Measurements from ENCODE around the gene ZNF439.
A peak's percentile ranks its signal among the peaks of the same experiment; 100 is the strongest.
"Not testable (repeated sequence)": the region's sequence is repeated elsewhere in the genome, so short reads cannot be mapped to it uniquely, and the experiment has no call there.

The ZNF439 gene

DNA sequence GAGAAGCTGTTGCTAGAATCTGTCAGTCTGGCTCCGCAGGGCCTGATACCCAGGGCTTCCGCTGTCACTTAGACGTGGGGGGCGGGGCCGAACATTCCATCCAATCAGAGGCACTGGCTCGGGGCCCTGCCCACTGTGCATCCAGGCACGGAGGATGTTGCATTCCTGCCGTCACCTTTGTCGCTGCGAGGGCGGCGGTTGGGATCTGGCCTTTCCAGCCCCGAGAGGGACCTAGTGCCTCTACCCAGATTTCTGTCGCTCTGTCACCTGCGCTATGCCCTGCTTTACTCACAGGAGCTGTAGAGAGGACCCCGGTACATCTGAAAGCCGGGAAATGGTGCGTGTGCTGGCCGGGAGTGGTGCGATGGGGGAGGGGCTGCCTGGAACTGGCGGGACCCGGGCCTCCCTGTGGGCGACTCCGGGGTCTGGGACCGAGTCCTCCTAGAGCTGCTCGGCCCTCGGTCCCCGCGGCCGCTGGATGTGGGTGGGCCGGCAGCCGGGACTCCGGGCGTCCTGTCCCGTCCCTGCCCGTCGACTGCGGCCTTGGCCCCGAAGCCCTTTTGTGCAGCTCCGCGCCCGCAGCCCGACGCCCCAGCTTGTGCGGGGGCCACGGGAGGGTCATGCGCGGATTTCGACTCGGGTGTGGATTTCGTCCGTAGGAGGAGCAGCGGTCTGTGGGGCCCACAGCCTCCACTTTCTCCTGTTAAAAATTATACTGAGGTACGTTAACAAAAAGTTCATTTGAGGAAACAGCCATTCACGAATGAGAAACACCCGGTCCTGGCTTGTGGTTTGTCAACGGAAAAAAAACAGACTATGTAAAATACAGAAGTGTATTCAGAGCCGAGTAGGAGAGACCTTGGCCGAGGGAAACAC is at the start of gene ZNF439:
ZNF439 (plus strand) TSS at position 133 of the 876 bp plus-strand sequence; CDS start at position 275, 142 bp downstream.
- Histone ChIP-seq H3K9me3 (peaks cover 35% of the 10 kb centered on the region), H3K36me3 (peaks cover 37% of the 10 kb centered on the region), H3K9ac (peak within 1 kb of the TSS; percentile 87), H3K4me1 (peaks cover 26% of the 10 kb centered on the region), H3K27ac (peak within 1 kb of the TSS; percentile 93), H3K4me3 (peak within 1 kb of the TSS; percentile 81), H4K20me1 (peaks cover 23% of the 10 kb centered on the region), H3K4me2 (peak within 1 kb of the TSS; percentile 91), H3K27me3 (no peaks in the 10 kb centered on the region)
- no peak for TF ChIP-seq Cebpa-rat (IDR thresholded peaks at IDR 0.05)

DNA sequence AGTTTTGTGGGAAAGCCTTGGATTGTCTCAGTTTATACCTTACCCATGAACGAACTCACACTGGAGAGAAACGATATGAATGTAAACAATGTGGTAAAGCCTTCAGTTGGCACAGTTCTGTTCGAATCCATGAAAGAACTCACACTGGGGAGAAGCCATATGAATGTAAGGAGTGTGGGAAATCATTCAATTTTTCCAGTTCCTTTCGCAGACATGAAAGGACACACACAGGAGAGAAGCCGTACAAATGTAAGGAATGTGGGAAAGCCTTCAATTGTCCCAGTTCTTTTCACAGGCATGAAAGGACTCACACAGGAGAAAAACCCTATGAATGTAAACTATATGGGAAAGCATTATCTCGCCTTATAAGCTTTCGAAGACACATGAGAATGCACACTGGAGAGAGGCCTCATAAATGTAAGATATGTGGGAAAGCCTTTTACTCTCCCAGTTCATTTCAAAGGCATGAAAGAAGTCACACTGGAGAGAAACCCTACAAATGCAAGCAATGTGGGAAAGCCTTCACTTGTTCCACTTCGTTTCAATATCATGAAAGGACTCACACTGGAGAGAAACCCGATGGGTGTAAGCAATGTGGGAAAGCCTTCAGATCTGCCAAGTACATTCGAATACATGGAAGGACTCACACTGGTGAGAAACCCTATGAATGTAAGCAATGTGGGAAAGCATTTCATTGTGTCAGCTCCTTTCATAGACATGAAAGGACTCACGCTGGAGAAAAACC is 42.0 kb upstream of the ZNF439 start:
- H3K4me1 ChIP-seq = no peaks in the 10 kb centered on the region
- H3K27me3 ChIP-seq = no peaks in the 10 kb centered on the region
- peaks cover 92% of the 10 kb centered on the region for H3K36me3 ChIP-seq
- no peaks in the 10 kb centered on the region for H4K20me1 ChIP-seq
- no peak overlapping the region for H3K27ac ChIP-seq
- peaks cover 91% of the 10 kb centered on the region for H3K9me3 ChIP-seq
- TF ChIP-seq Cebpa-rat (IDR thresholded peaks at IDR 0.05) = no peak
- H3K4me3 ChIP-seq = peak overlapping the region; percentile 26; the same call in 1 of the 2 replicates
- no peak overlapping the region for H3K4me2 ChIP-seq
- no peak overlapping the region for H3K9ac ChIP-seq

DNA sequence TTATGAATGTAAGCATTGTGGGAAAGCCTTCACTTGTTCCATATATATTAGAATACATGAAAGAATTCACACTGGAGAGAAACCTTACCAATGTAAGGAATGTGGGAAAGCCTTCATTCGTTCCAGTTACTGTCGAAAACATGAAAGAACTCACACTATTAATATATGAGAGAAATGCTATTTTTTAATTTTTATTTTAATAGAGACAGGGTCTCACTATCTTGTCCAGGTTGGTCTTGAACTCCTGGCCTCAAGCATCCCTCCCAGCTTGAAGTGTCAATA is 41.5 kb upstream of the ZNF439 start:
- H3K4me2 ChIP-seq = no peak overlapping the region
- TF ChIP-seq Cebpa-rat (IDR thresholded peaks at IDR 0.05) = no peak
- H3K27me3 ChIP-seq = no peaks in the 10 kb centered on the region
- H3K9me3 ChIP-seq = peaks cover 86% of the 10 kb centered on the region
- peaks cover 93% of the 10 kb centered on the region for H3K36me3 ChIP-seq
- H3K4me1 ChIP-seq = no peaks in the 10 kb centered on the region
- H3K27ac ChIP-seq = no peak overlapping the region
- H3K4me3 ChIP-seq = peak overlapping the region; percentile 26; the same call in 1 of the 2 replicates
- no peak overlapping the region for H3K9ac ChIP-seq
- H4K20me1 ChIP-seq = no peaks in the 10 kb centered on the region

DNA sequence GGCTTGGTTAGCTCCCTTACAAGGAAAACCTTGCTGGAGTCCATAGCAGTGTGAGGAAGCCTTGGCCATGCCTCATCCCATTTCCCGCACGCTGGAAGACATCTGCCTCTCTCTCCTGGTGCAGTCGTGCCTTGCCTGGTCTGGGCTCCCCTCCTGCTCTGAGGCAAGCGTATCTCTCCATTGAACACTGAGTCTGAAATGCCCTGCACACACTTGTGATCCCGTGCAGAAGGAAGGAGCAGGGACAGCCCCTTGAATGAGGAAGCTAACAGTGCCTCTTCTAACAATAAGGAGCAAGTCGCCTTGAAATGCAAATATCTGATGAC is 34.9 kb upstream of the ZNF439 start:
- Histone ChIP-seq H4K20me1 (no peaks in the 10 kb centered on the region), H3K9ac (peak overlapping the region; percentile 87)

DNA sequence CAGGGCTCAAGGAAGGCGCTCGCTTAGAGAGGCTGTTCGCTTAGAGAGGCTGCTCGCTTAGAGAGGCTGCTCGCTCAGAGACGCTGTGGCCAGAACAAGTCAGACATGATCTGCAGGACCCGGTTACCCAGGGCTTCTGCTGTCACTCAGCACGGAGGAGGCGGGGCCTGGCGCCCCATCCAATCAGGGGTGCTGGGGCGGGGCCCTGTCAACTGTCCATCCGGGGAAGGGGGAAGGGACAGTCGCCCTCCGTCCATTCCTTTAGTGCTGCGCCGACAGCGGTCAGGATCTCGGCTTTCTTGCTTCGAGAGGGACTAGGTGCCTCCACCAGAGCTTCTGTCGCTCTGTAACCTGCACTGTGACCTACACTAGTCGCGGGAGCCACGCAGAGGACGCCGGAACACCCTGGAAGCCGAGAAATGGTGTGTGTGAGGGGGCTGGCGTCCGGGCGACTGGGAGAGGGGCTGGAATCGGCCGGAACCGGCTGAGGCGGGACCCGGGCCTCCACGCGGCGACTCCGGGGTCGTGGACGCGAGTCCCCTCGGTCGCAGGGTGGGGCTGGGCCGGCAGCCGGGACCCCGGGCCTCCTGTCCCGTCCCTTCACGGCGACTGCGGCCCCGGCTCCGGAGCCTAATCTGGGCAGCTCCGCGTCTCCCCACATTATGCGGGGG is 34.4 kb upstream of the ZNF439 start, which contains the start of gene ZNF440:
ZNF440 (plus strand) TSS at position 245 of the 671 bp plus-strand sequence; CDS start at position 420, 175 bp downstream.
- H3K4me2 ChIP-seq = peak within 1 kb of the TSS; percentile 88
- no peak for TF ChIP-seq Cebpa-rat (IDR thresholded peaks at IDR 0.05)

More for the DNA sequence above, 34.9 kb upstream of the ZNF439 start:
- Histone ChIP-seq H3K9me3 (peaks cover 47% of the 10 kb centered on the region), H3K36me3 (peaks cover 59% of the 10 kb centered on the region), H3K27me3 (no peaks in the 10 kb centered on the region), H3K4me2 (peak overlapping the region; percentile 88), H3K27ac (peak overlapping the region; percentile 84), H3K4me3 (peak overlapping the region; percentile 85), H3K4me1 (peaks cover 21% of the 10 kb centered on the region)
- TF ChIP-seq Cebpa-rat (IDR thresholded peaks at IDR 0.05) = no peak

DNA sequence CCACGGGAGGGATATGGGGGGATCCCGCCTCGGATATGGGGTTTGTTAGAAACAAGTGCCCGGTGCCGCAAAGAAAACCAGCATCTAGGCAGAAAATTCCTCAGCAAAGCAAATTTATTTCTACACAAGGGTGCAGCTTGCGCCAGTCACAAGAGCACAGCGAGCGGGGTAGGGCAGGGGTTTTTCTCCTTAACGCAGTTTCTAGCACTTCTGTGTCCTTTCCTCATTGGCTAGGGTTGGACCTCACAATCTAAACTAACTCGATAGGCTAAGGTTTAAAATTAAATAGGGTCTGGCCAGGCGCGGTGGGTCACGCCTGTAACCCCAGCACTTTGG is 33.9 kb upstream of the ZNF439 start:
- Histone ChIP-seq H3K4me1 (peaks cover 21% of the 10 kb centered on the region), H3K9ac (peak overlapping the region; percentile 87), H3K4me3 (peak overlapping the region; percentile 85), H3K27me3 (no peaks in the 10 kb centered on the region), H4K20me1 (no peaks in the 10 kb centered on the region), H3K9me3 (peaks cover 47% of the 10 kb centered on the region), H3K4me2 (peak overlapping the region; percentile 88), H3K36me3 (peaks cover 58% of the 10 kb centered on the region), H3K27ac (peak overlapping the region; percentile 84)
- no peak for TF ChIP-seq Cebpa-rat (IDR thresholded peaks at IDR 0.05)

More for the DNA sequence above, 34.4 kb upstream of the ZNF439 start, which contains the start of gene ZNF440:
- Histone ChIP-seq H3K4me1 (peaks cover 21% of the 10 kb centered on the region), H3K4me3 (peak within 1 kb of the TSS; percentile 85), H4K20me1 (no peaks in the 10 kb centered on the region), H3K9ac (peak within 1 kb of the TSS; percentile 87), H3K36me3 (peaks cover 58% of the 10 kb centered on the region), H3K9me3 (peaks cover 47% of the 10 kb centered on the region), H3K27ac (peak within 1 kb of the TSS; percentile 84), H3K27me3 (no peaks in the 10 kb centered on the region)

DNA sequence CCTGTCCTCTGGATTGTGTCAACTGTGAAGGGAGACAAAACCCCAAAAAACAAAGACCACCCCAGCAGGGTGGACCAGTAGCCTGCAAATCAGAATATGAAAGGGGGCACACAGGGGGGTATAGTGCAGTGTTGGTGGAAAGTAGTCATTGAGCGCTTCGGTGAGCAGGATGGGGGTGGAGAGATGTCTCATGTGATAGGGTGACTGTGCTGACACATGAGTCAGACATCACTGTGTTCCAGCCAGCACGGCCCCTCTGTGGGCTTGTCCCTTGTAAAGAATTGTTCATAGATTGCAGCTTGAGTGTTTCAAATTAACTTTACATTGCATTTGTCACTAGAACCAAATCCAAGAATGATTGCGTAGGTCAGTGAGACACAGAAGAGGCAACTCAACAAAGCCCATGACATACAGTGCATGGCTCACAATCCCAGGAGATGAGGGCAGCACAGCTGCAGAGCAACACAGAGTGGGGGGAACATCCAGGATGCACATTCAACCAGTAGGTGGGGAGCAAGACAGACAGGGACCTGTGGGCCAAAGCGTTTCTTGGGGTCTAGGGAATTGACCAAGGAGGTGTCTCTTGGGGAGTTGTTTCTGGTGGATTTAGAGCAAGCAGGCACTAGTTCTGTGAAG is 26.9 kb upstream of the ZNF439 start:
- TF ChIP-seq Cebpa-rat (IDR thresholded peaks at IDR 0.05) = no peak
- Histone ChIP-seq H3K4me3 (no peak overlapping the region), H3K36me3 (peaks cover 91% of the 10 kb centered on the region), H3K27me3 (no peaks in the 10 kb centered on the region), H3K4me2 (no peak overlapping the region), H3K4me1 (no peaks in the 10 kb centered on the region), H4K20me1 (no peaks in the 10 kb centered on the region), H3K9me3 (peaks cover 94% of the 10 kb centered on the region), H3K9ac (no peak overlapping the region), H3K27ac (no peak overlapping the region)

DNA sequence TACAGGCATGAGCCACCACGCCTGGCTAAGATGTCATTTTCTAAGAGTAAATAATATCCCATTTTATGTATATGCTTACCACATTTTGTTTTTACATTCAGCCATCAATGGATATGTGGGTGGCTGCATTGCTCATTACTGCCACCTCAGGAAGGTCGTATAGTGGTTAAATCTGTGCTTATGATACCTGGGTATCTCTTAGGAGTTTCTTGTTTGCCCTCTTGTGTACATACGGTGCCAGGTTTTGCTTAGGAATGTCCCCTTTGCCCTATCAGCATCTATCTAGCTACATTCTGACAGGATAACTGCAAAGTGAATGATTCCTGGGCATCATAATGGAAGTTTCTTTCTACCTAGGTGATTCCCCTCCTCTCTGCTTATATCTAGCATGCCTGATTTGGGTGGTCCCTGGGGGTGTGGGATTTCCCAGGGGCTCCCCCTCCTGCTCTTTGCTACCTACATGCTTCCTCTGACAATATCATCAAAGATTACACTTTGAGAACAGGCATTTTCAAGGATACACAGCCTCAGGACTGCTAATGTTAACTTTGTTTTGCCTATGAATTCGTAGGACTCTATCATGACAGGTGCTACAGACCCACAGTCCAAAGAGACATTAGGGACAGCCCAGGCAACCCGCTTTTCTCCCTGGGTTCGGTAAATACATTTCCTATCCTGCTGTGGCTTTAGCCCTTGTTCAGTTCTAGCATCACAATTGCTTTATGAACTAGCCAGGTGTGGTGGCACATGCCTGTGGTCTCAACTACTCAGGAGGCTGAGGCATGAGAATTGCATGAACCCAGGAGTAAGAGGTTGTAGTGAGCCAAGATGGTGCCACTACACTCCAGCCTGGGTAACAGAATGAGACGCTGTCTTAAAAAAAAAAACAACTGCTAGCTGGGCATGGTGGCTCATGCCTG is 19.3 kb upstream of the ZNF439 start:
- Histone ChIP-seq H3K9me3 (peaks cover 100% of the 10 kb centered on the region), H3K36me3 (peaks cover 97% of the 10 kb centered on the region)
- not testable (repeated sequence) for H3K4me1 ChIP-seq, H3K4me3 ChIP-seq, H3K27me3 ChIP-seq, H3K27ac ChIP-seq, H3K4me2 ChIP-seq, H3K9ac ChIP-seq, H4K20me1 ChIP-seq
